Ishikawa (cell line): ENCODE results near the gene EMC6.

Source experiments
- CEBPB ChIP-seq: IDR thresholded peaks from 2 replicates; pipeline ENCODE4 v1.6.1; 2012
- CREB1 ChIP-seq: IDR thresholded peaks from 2 replicates; pipeline ENCODE4 v1.6.1; 2012; ENCODE audit warnings: low read depth
- EGR1 ChIP-seq: IDR thresholded peaks from 2 replicates; pipeline ENCODE4 v1.6.1; 2012
- EP300 ChIP-seq: IDR thresholded peaks from 2 replicates; pipeline ENCODE4 v1.6.1; 2012; ENCODE audit warnings: borderline replicate concordance
- FOXM1 ChIP-seq: IDR thresholded peaks from 2 replicates; pipeline ENCODE4 v1.6.1; 2012; ENCODE audit warnings: low read depth, borderline replicate concordance
- MAX ChIP-seq: IDR thresholded peaks from 2 replicates; pipeline ENCODE4 v1.6.1; 2012
- NFIC ChIP-seq: IDR thresholded peaks from 2 replicates; pipeline ENCODE4 v1.6.1; 2012
- RAD21 ChIP-seq: IDR thresholded peaks from 2 replicates; pipeline ENCODE4 v1.6.1; 2012; ENCODE audit warnings: low read depth
- REST ChIP-seq: IDR thresholded peaks from 2 replicates; pipeline ENCODE4 v1.6.1; 2012; ENCODE audit warnings: low read depth, mild to moderate bottlenecking
- TAF1 ChIP-seq: IDR thresholded peaks from 2 replicates; pipeline ENCODE4 v1.6.1; 2012; ENCODE audit warnings: low read depth, mild to moderate bottlenecking
- TCF12 ChIP-seq: IDR thresholded peaks from 2 replicates; pipeline ENCODE4 v1.6.1; 2012; ENCODE audit warnings: low read depth
- TEAD4 ChIP-seq: IDR thresholded peaks from 2 replicates; pipeline ENCODE4 v1.6.1; 2012
- USF1 ChIP-seq: IDR thresholded peaks from 2 replicates; pipeline ENCODE4 v1.6.1; 2012
- YY1 ChIP-seq: IDR thresholded peaks from 2 replicates; pipeline ENCODE4 v1.6.1; 2012; ENCODE audit warnings: low read depth
- ZBTB7A ChIP-seq: IDR thresholded peaks from 2 replicates; pipeline ENCODE4 v1.6.1; 2012; ENCODE audit warnings: low read depth

The EMC6 gene

GRCh38 chr17:3665834-3666233 is 2.8 kb upstream of the EMC6 start:
- TF ChIP-seq RAD21 (no peak), FOXM1 (no peak), TEAD4 (no peak), ZBTB7A (no peak)

- TF ChIP-seq CEBPB (no peak), NFIC (no peak), EP300 (no peak), TEAD4 (no peak), MAX (no peak), YY1 (no peak), TCF12 (no peak), TAF1 (no peak)
Observed at GRCh38 chr17:3666516-3666915, 2.1 kb upstream of the EMC6 start.

GRCh38 chr17:3667366-3668278 is 990 bp upstream of the EMC6 start:
- TF ChIP-seq ZBTB7A: peak; percentile 77
- peak; percentile 72 for TF ChIP-seq TEAD4
- TF ChIP-seq FOXM1: no peak
- TF ChIP-seq USF1: peak; percentile 15; the same call in 1 of the 2 replicates
- no peak for TF ChIP-seq REST
- TF ChIP-seq TCF12: peak; percentile 55; the same call in 1 of the 2 replicates

GRCh38 chr17:3669085-3669347 is 404 bp downstream of the EMC6 start:
- TF ChIP-seq YY1: no peak
- no peak for TF ChIP-seq TAF1
- TF ChIP-seq CEBPB: no peak
- no peak for TF ChIP-seq CREB1
- no peak for TF ChIP-seq RAD21
- TF ChIP-seq TCF12: no peak

- TF ChIP-seq TAF1 (no peak), USF1 (no peak), TEAD4 (no peak), EGR1 (no peak), TCF12 (no peak), EP300 (no peak), NFIC (no peak), CREB1 (no peak), RAD21 (no peak), YY1 (no peak), CEBPB (no peak), REST (no peak), ZBTB7A (no peak)
Observed at GRCh38 chr17:3669548-3669947, 936 bp downstream of the EMC6 start.

GRCh38 chr17:3672571-3672970 is 4.0 kb downstream of the EMC6 start:
- TF ChIP-seq ZBTB7A (no peak), YY1 (no peak), CREB1 (no peak), TAF1 (no peak), EP300 (no peak), TCF12 (no peak), EGR1 (no peak), CEBPB (no peak)

GRCh38 chr17:3675886-3676285 is 7.3 kb downstream of the EMC6 start:
- TF ChIP-seq TCF12: no peak
